GM23248 (cell line): ENCODE measurements around the gene SEZ6L. TPM values are rescaled to one million over a fixed set of nuclear protein-coding genes. Genes with fewer than 3 reads are reported as not detected.

Source experiments
- DNase-seq: peaks from one replicate; pipeline ENCODE4 v3.0.0-alpha.2; 2015
- H2AFZ ChIP-seq: fragments of 200-600 bp; sonication (generic); 2 replicates; pipeline ENCODE4 v1.6.1; 2016; ENCODE audit warnings: antibody characterized with exemption
- H3F3A ChIP-seq: fragments of 200-600 bp; sonication (generic); 2 replicates; pipeline ENCODE4 v1.6.1; 2016; ENCODE audit warnings: mild to moderate bottlenecking, antibody characterized with exemption, mixed run types; ENCODE audit not compliant: insufficient read depth
- H3K27ac ChIP-seq: fragments of 200-600 bp; sonication (generic); 2 replicates; pipeline ENCODE4 v1.5.1; 2016; ENCODE audit warnings: mild to moderate bottlenecking
- H3K27me3 ChIP-seq: fragments of 200-600 bp; sonication (generic); replicated peaks from 2 replicates; pipeline ENCODE4 v1.6.1; 2016; ENCODE audit warnings: mild to moderate bottlenecking; ENCODE audit not compliant: insufficient read depth
- H3K36me3 ChIP-seq: fragments of 200-600 bp; sonication (generic); 2 replicates; pipeline ENCODE4 v1.6.1; 2016; ENCODE audit warnings: low read depth, mild to moderate bottlenecking
- H3K4me1 ChIP-seq: fragments of 200-600 bp; sonication (generic); 2 replicates; pipeline ENCODE4 v1.6.1; 2016; ENCODE audit warnings: mild to moderate bottlenecking; ENCODE audit not compliant: insufficient read depth
- H3K4me2 ChIP-seq: fragments of 200-600 bp; sonication (generic); one replicate; pipeline ENCODE4 v1.6.1; 2016; ENCODE audit warnings: mild to moderate bottlenecking; ENCODE audit not compliant: unreplicated experiment
- H3K4me3 ChIP-seq: fragments of 200-600 bp; sonication (generic); 2 replicates; pipeline ENCODE4 v1.5.1; 2016; ENCODE audit warnings: mild to moderate bottlenecking
- H3K79me2 ChIP-seq: fragments of 200-600 bp; sonication (generic); 2 replicates; pipeline ENCODE4 v1.6.1; 2016; ENCODE audit warnings: mild to moderate bottlenecking; ENCODE audit not compliant: insufficient read depth
- H3K9ac ChIP-seq: fragments of 200-600 bp; sonication (generic); 2 replicates; pipeline ENCODE4 v1.6.1; 2016; ENCODE audit warnings: mild to moderate bottlenecking
- H3K9me2 ChIP-seq: fragments of 200-600 bp; sonication (generic); 2 replicates; pipeline ENCODE4 v1.6.1; 2016; ENCODE audit warnings: mixed run types, mild to moderate bottlenecking, moderate library complexity; ENCODE audit not compliant: insufficient read depth
- H3K9me3 ChIP-seq: fragments of 200-600 bp; sonication (generic); one replicate; pipeline ENCODE4 v1.6.1; 2017; ENCODE audit warnings: low read depth
- H4K20me1 ChIP-seq: fragments of 200-600 bp; sonication (generic); 2 replicates; pipeline ENCODE4 v1.6.0; 2016; ENCODE audit not compliant: insufficient read depth
- EZH2 ChIP-seq: fragments of 200-600 bp; sonication (generic); IDR thresholded peaks from 2 replicates; pipeline ENCODE4 v1.6.1; 2018; ENCODE audit warnings: antibody characterized with exemption, mild to moderate bottlenecking; ENCODE audit not compliant: insufficient read depth, poor library complexity, severe bottlenecking
- EZH2phosphoT487 ChIP-seq: fragments of 200-600 bp; sonication (generic); IDR thresholded peaks from 2 replicates; pipeline ENCODE4 v1.6.1; 2018; ENCODE audit warnings: antibody characterized with exemption, moderate library complexity, mild to moderate bottlenecking, low read depth; ENCODE audit not compliant: insufficient read depth
- WGBS, 2 experiments: methylation state at CpG; one replicate each; pipeline ENCODE4 v1.1.6; 2015 to 2017; ENCODE audit warnings: low lambda C conversion rate in 2 of 2, low coverage in 1 of 2; ENCODE audit errors: missing lambda C conversion rate in 2 of 2; 5-methylcytosine and 5-hydroxymethylcytosine counted together
- in situ Hi-C: fragments of 300-500 bp; cut with MboI; formaldehyde crosslinking; loops from 2 replicates; pipeline ENCODE4 v1.15.0; 2020
- polyA plus RNA-seq: library from polyadenylated mRNA; unstranded; fragments of >200 nt; fragmentation: Nextera tagmentation; extraction: Ambion mirVana; gene quantifications from 2 replicates; pipeline ENCODE4 v1.2.1, GENCODE V29; 2016
- total RNA-seq: library from RNA; depleted of rRNA; stranded (reverse); fragments of >200 nt; shearing (Covaris generic); gene quantifications from 2 replicates; pipeline ENCODE4 v1.2.3, GENCODE V29; 2014

SEZ6L gene
- total and polyA plus RNA-seq, 2 experiments from 2014 or later = under 0.01 to 0.18 TPM

GRCh38 chr22:26321469-26321913 is 152.2 kb downstream of the SEZ6L start:
- Histone ChIP-seq H4K20me1 (no peaks in the 10 kb centered on the region), H3K9ac (peak overlapping the region; percentile 80), H3K36me3 (no peaks in the 10 kb centered on the region), H3K27ac (peak overlapping the region; percentile 99), H3K27me3 (no peaks in the 10 kb centered on the region), H2AFZ (peak overlapping the region; percentile 59), H3K9me2 (no peaks in the 10 kb centered on the region), H3K4me2 (peak overlapping the region; percentile 72), H3K4me1 (peaks cover 38% of the 10 kb centered on the region), H3F3A (peaks cover 37% of the 10 kb centered on the region), H3K79me2 (no peaks in the 10 kb centered on the region), H3K9me3 (no peaks in the 10 kb centered on the region), H3K4me3 (peak overlapping the region; percentile 41; the same call in 1 of the 2 replicates)
- TF ChIP-seq EZH2phosphoT487 = no peak
- TF ChIP-seq EZH2 = no peak
- WGBS, 2 experiments = 2% methylated on average over 12 of the region's 12 CpGs
- in situ Hi-C loops = loop anchor here (25.0 kb wide), 1 partner anchor 109 kb away; no protein-coding TSS in a partner anchor
- peak; percentile 95 for DNase-seq

- Histone ChIP-seq H3K9me3 (no peaks in the 10 kb centered on the region), H3K4me3 (peak overlapping the region; percentile 42), H2AFZ (peak overlapping the region; percentile 55), H3K9ac (peak overlapping the region; percentile 80), H3K27ac (peak overlapping the region; percentile 99), H3K9me2 (no peaks in the 10 kb centered on the region), H3K4me2 (peak overlapping the region; percentile 72), H3K4me1 (peaks cover 38% of the 10 kb centered on the region), H3K79me2 (no peaks in the 10 kb centered on the region), H3K27me3 (no peaks in the 10 kb centered on the region), H3K36me3 (no peaks in the 10 kb centered on the region), H3F3A (peaks cover 37% of the 10 kb centered on the region), H4K20me1 (no peaks in the 10 kb centered on the region)
- TF ChIP-seq EZH2phosphoT487 (0 out of 2 replicates have a peak, but pooled peaks have one; percentile 77), EZH2 (no peak)
- in situ Hi-C loops = loop anchor here (25.0 kb wide), 1 partner anchor 110 kb away; no protein-coding TSS in a partner anchor
- WGBS, 2 experiments = 9 to 11% methylated on average over 11 of the region's 11 CpGs
- DNase-seq = peak; percentile 99
Measured at GRCh38 chr22:26322179-26322905, 153.1 kb downstream of the SEZ6L start.

- WGBS, 2 experiments = 74 to 86% methylated on average over 5 of the region's 5 CpGs
- Histone ChIP-seq H3K9me3 (no peaks in the 10 kb centered on the region), H3K9me2 (no peaks in the 10 kb centered on the region), H3K79me2 (no peaks in the 10 kb centered on the region), H2AFZ (peak overlapping the region; percentile 35; the same call in 1 of the 2 replicates), H4K20me1 (no peaks in the 10 kb centered on the region), H3K4me1 (peaks cover 38% of the 10 kb centered on the region), H3K27me3 (no peaks in the 10 kb centered on the region), H3F3A (peaks cover 37% of the 10 kb centered on the region), H3K4me2 (peak overlapping the region; percentile 46), H3K36me3 (no peaks in the 10 kb centered on the region), H3K27ac (peak overlapping the region; percentile 99), H3K9ac (peak overlapping the region; percentile 63), H3K4me3 (peak overlapping the region; percentile 42)
- in situ Hi-C loops = loop anchor here (25.0 kb wide), 1 partner anchor 111 kb away; no protein-coding TSS in a partner anchor
- TF ChIP-seq EZH2phosphoT487 (no peak), EZH2 (no peak)
- peak; percentile 35 for DNase-seq
Measured at GRCh38 chr22:26323013-26323412, 153.8 kb downstream of the SEZ6L start.

GRCh38 chr22:26324150-26324549 is 154.9 kb downstream of the SEZ6L start:
- H3K9ac ChIP-seq = no peak overlapping the region
- TF ChIP-seq EZH2 = no peak
- TF ChIP-seq EZH2phosphoT487 = no peak
- H3K4me3 ChIP-seq = no peak overlapping the region
- H3F3A ChIP-seq = peaks cover 37% of the 10 kb centered on the region
- in situ Hi-C loops = loop anchor here (25.0 kb wide), 1 partner anchor 112 kb away; no protein-coding TSS in a partner anchor
- no peak for DNase-seq
- no peaks in the 10 kb centered on the region for H3K9me3 ChIP-seq
- H3K27me3 ChIP-seq = no peaks in the 10 kb centered on the region
- H3K4me2 ChIP-seq = no peak overlapping the region
- peaks cover 28% of the 10 kb centered on the region for H3K4me1 ChIP-seq
- WGBS, 2 experiments = 91 to 96% methylated on average over 4 of the region's 4 CpGs
- no peaks in the 10 kb centered on the region for H4K20me1 ChIP-seq
- no peaks in the 10 kb centered on the region for H3K9me2 ChIP-seq
- no peak overlapping the region for H3K27ac ChIP-seq
- H2AFZ ChIP-seq = no peak overlapping the region
- H3K36me3 ChIP-seq = no peaks in the 10 kb centered on the region
- no peaks in the 10 kb centered on the region for H3K79me2 ChIP-seq
